Fibroblast of peridontal ligament (primary cell): ENCODE results near the gene BACH2.
"Not testable (repeated sequence)": the region's sequence is repeated elsewhere in the genome, so short reads cannot be mapped to it uniquely, and the experiment has no call there.

Experiments used
- DNase-seq: peaks from one replicate; pipeline ENCODE4 v3.0.0-alpha.2; 2010; ENCODE audit errors: extremely low read depth

BACH2 gene

DNA sequence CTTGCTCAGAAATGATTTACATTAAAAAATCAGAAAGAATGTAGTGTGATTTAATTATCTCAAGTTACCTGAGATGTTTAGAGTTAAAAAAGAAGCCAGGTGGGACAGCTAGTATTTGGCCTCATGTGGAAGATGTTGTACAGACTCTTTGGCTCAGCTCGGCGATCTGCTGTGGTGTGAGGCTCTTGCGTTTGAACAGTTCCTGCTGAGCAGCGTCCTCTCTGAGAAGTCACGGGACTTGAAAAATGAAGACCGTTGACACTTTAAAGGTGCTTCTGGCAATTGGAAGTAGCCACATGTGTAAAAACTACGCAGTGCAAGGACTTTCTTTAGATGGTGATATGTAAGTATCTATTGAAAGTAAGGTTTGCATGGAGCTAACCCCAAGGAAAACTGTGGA, 169.0 kb downstream of the BACH2 start:
- DNase-seq, result no peak

- DNase-seq, result no peak
Observed at GRCh38 chr6:90126839-90127238, 169.8 kb downstream of the BACH2 start.

DNA sequence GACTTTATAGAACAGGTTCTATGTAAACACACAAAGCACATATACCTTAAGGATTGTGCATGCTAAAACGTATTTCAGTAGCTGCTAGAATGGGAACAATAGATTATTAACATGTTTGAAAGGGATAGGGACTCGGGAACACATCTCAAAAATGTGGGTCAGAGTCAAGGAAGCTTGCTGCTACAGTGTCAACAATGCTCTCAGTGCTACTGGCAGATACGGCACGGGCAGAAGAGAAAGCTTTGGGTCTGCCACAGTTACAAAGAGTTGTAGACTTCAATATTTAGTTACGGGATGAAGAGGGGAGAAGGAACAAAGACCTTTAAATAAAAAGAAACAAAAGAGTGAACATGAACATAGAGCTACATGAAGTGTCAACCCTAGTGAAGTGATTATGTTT, 170.5 kb downstream of the BACH2 start:
- DNase-seq, result no peak

- peak; percentile 61 for DNase-seq
Observed at GRCh38 chr6:90124874-90125510, 171.7 kb downstream of the BACH2 start.

- DNase-seq, result peak; percentile 32
Observed at GRCh38 chr6:90123831-90124230, 172.8 kb downstream of the BACH2 start.

DNA sequence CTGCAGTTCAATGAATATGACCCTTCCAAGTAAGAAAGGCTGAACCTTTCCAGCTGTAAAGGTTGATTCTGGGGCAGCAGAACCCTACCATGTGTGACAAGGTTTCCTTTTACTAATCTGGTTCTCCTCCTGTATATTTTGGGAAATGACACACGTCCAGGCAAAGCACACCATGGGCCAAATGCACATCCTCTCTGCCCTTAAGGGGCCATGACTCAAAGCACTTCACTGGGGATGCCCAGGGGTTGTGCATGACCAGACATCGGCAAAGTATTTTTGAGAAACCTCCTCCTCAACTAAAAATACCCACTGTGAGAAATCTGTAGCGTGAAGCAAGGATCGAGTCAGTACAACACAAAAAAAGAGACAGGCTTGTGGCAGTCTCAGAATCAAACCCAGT, 174.7 kb downstream of the BACH2 start:
- peak; percentile 46 for DNase-seq

GRCh38 chr6:90120327-90120726, 176.3 kb downstream of the BACH2 start:
- no peak for DNase-seq

- DNase-seq, result no peak
Observed at GRCh38 chr6:90119618-90120017, 177.0 kb downstream of the BACH2 start.

GRCh38 chr6:90118581-90118980, 178.1 kb downstream of the BACH2 start:
- no peak for DNase-seq

GRCh38 chr6:90118069-90118468, 178.6 kb downstream of the BACH2 start:
- DNase-seq, result no peak

DNA sequence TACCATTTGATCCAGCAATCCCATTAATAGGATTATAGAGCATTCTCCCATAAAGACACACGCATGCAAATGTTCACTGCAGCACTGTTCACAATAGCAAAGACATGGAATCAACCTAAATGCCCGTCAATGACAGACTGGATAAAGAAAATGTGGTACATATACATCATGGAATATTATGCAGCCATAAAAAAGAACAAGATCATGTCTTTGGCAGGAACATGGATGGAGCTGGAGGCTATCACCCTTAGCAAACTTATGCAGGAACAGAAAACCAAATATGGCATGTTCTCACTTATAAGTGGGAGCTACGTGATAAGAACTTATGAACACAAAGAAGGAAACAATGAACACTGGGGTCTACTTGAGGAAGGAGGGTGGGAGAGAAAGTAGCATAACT, 180.5 kb downstream of the BACH2 start:
- not testable (repeated sequence) for DNase-seq

DNA sequence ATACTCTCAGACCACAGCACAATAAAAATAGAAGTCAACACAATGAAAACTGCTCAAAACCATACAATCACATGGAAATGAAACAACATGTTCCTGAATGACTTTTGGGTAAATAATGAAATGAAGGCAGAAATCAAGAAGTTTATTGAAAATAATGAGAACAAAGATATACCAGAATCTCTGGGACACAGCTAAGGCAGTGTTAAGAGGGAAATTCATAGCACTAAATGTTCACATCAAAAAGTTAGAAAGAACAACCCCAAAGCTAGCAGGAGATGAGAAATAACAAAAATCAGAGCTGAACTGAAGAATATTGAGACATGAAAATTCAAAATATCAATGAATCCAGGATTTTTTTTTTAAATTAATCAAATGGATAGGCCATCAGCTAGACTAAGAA, 183.3 kb downstream of the BACH2 start:
- DNase-seq, result no peak

DNA sequence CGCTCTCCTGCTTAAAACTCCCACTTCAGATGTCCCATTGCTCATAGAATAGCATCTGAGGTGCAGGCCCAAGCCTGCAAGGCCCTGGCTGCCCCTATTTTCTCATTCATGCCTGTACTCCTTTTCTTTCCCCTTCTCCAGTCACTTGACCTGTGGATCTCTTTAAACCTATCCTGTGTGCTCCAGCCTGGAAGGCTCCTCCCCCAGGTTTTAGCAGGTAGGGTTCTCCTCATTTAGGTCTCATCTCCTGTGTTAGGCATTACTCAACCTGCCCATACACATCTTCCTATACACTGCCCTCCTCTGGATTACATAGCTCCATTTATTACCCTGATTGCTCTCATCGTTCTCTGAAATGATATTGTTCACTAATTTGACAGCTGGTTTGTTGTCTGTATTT, 185.3 kb downstream of the BACH2 start:
- DNase-seq, result no peak

DNA sequence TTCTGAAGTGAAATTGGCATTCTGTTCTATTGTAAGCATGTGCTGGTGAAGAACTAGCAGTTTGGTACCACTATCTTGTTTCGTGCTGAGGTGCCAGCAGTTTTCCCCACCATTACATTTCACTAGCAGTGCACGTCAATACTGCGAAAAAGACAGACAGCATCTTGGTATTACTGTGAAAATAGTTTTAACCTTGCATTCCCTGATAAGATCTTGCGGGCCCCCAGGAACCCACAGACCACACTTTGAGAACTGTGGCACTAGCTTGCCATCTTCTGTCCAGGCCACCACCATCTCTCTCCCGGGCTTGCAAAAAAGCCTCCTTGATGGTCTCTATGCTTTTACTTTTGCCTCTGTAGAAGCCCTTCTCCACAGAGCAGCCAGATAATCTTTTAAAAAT, 185.7 kb downstream of the BACH2 start:
- DNase-seq, result no peak

DNA sequence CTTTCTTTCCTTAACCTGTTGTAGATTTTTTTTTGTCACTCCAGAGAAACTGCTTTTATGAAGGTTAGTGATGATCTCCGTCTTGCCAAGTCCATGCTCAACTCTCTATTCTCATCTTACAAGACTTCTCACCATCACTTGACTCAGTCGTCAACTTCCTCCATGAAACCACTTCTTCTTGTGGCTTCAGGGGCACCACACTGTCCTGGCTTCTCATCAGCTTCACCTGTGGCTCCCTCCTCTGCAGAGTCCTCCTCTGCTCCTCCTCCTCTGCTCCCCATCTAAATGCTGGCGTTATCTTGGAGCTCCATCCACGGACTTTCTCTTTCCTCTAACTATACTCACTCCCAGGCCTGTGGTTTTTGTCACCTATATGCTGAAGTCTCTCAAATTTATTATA, 187.5 kb downstream of the BACH2 start:
- DNase-seq, result no peak

DNA sequence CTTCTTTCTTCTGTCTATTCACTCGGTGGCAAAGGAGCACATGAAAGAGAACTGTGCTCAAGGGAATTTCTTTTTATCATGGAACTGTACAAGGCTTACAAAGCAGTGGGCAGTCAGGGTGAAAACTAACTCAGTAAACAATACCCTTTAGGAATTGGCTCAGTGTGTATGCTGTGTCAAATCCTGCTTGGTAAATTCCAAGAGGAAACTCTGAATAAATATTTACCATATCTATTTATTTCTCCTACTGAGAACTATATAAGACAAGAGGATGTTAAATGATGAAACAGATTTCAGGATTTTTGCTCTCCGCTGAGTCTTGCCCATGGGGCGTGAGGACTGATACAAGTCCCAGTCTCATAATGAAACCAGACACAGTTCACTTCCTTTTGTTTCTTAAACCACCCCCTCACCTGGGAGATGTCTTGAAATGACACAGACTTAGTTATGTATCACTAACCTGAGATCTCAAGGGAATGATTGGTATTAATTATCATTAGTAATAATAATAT, 188.8 kb downstream of the BACH2 start:
- DNase-seq, result no peak

GRCh38 chr6:90107371-90107770, 189.3 kb downstream of the BACH2 start:
- no peak for DNase-seq

DNA sequence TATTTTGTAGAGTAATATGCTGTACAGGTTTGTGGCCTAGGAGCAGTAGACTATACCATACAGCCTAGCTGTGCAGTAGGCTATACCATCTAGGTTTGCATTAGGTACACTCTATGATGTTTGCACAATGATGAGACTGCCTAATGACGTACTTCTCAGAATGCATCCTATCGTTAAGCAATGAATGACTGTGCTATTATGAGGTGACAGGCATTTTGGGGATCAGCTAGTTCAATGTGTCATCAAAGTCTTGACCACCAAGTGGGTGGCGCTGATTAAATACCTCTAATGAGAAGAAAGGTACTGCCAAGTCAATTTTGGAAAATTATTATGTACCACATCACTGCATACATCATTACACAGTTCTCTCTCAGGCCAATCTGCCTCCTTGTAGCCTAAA, 190.2 kb downstream of the BACH2 start:
- DNase-seq, result no peak

DNA sequence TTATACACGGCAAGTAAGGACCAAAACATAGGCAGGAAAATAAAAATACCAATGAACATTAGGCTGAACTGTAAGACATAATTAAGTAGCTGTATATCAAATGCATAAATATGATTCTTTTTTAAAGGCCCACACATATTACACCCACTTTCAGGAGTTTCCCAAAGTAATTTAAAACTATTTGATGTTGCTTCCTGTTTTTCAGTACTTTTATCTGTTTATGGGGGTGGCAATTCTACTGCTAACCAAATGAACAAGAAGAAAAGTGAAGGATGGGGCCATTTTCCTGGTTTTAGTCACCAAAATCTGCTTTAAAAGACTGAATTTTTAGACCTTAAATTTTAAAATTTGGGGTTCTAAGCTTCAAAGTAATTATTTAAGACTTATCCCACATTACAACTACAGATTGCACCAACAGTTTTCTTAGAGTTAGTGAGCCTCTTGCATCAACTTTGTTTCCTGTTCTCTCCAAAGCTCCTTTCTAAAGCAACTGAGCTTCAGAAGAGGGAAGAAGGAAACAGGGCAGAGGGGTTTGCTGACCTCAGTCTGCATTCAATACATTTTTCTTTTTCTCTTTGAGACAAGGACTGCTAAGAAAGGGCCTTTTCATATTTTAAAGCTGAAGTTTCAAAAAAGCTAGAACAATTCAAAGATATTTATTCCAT, 191.0 kb downstream of the BACH2 start:
- DNase-seq, result no peak

GRCh38 chr6:90103056-90103800, 193.4 kb downstream of the BACH2 start:
- DNase-seq, result no peak

GRCh38 chr6:90101403-90101802, 195.2 kb downstream of the BACH2 start:
- no peak for DNase-seq

GRCh38 chr6:90100059-90100665, 196.5 kb downstream of the BACH2 start:
- no peak for DNase-seq
